Motor neuron (in vitro differentiated cells): ENCODE results near the gene OBSL1. TPM values are rescaled to one million over a fixed set of nuclear protein-coding genes. Genes with fewer than 3 reads are reported as not detected.

Source experiments
- ATAC-seq, 8 experiments: fragments of 200-7000 bp; cut with Tn5 transposase; replicated peaks in 6 of 8; 2 replicates each; pipeline ENCODE4 v1.8.0; 2021; ENCODE audit warnings: mild to moderate bottlenecking in 8 of 8, moderate library complexity in 8 of 8
- H3K27ac ChIP-seq, 2 donors: fragments of 250-450 bp; sonication (Bioruptor Pico); 2 replicates each; pipeline ENCODE4 v1.9.0; 2021; ENCODE audit warnings: antibody characterized with exemption in 2 of 2, mild to moderate bottlenecking in 2 of 2, moderate library complexity in 1 of 2
- H3K4me1 ChIP-seq, 2 donors: fragments of 250-450 bp; sonication (Bioruptor Pico); replicated peaks in 1 of 2; 2 replicates each; pipeline ENCODE4 v1.6.1; 2021; ENCODE audit warnings: antibody characterized with exemption in 2 of 2, mild to moderate bottlenecking in 2 of 2, moderate library complexity in 1 of 2
- H3K4me3 ChIP-seq, 5 donors: fragments of 250-450 bp; sonication (Bioruptor Pico); 2 replicates each; pipeline ENCODE4 v1.9.0; 2021; ENCODE audit warnings: antibody characterized with exemption in 5 of 5, mild to moderate bottlenecking in 5 of 5, moderate library complexity in 4 of 5
- WGBS, 10 experiments: fragments of 450-650 bp; shearing (Covaris generic); methylation state at CpG; one replicate each; pipeline ENCODE4 v1.0.0; 2022; 5-methylcytosine and 5-hydroxymethylcytosine counted together
- in situ Hi-C, 9 experiments: fragments of 400-800 bp; cut with MboI; loops; one replicate each; pipeline ENCODE4 v1.15.0; 2021; ENCODE audit warnings: low sequenced_read_pairs in 9 of 9, low pct_unique_long_range_greater_than_20kb in 2 of 9; ENCODE audit not compliant: unreplicated experiment in 9 of 9
- total RNA-seq, 8 experiments: library from RNA; unstranded; fragments of 300-600 nt; gene quantifications; 2 replicates each; pipeline versions ENCODE4 v1.2.3 to v1.2.4, GENCODE V29; 2022

OBSL1 gene
- total RNA-seq, 8 experiments from 2014 or later, result 26.0 to 106 (median 51.8) TPM

DNA sequence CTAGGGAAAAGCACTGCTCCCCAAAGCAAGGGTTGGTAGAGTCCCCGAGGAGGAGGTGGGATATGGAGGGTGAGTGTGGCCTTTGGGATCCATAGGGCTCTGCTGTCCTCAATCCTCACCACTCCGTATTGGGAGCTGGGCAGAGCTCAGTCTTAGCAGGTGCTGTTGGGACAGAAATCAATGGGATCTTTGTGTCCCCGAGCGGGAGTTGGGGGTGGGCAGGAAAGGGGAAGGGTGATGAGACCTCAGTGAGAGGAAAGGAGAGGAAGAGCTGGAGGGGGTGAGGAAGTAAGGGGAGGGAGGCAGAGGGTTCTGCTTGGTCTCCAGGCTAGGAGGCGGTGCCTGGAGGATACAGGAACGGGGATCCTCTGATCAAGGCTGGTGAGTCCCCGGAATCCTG lies 54.5 kb downstream of the OBSL1 start:
- no peak for ATAC-seq
- in situ Hi-C loops, result loop anchor here in 1 of 9 experiments (25.0 kb wide), 1 partner anchor 105 kb away; the partner anchor contains the start of gene DES
- H3K4me1 ChIP-seq, result peaks cover 97 to 98% of the 10 kb centered on the region in 2 donors
- peak overlapping the region; percentile 41 to 86 for H3K27ac ChIP-seq
- WGBS, 10 experiments, result 79 to 100% methylated on average over 1 to 5 of the region's 7 CpGs; no CpG with 5 or more reads in 8 of the 10 experiments
- H3K4me3 ChIP-seq, result peak overlapping the region in 2 of 5 donors; percentile 5 to 19

DNA sequence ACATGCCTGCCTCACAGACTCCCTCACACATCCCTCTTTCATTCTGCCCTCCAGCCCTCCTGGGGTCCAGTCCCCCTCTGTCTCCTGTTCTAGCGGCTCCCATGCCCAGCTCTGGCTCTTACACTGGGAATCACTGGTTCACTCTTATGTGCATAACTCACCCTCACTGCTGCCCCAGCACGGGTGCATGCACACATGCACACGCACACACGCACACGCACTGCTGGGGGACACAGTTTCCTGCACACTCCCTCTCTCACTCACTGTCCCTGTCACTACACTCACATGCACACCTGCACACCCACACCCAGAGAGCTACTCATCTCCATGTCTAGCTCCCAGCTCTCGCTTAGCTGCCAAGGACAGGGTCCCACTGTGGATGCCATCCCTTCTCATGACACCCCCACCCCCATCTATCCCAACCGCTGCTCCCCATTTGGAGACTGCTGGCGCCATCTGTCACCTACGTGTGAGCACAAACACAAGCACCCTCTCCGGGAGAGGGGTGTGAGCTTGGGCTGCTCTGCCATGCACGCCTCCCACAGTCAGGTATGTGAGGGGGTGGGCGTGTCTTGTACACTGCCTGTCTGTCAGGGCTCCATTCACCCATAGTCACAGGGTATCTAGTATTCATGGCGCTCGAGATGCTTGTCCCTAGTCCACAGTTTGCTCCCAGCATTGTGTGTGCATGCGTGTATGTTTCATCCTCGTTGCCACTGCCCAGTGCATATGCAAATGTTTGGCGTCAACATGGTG lies 55.3 kb downstream of the OBSL1 start:
- ATAC-seq, result no peak
- Histone ChIP-seq H3K27ac (peak overlapping the region; percentile 42 to 86), H3K4me1 (peaks cover 97 to 98% of the 10 kb centered on the region in 2 donors), H3K4me3 (peak overlapping the region in 2 of 5 donors; percentile 5 to 19)
- WGBS, 10 experiments, result 57 to 100% (median 100%) methylated on average over 1 to 4 of the region's 17 CpGs; no CpG with 5 or more reads in 5 of the 10 experiments
- in situ Hi-C loops, result loop anchor here in 1 of 9 experiments (25.0 kb wide), 1 partner anchor 104 kb away; the partner anchor contains the start of gene DES

DNA sequence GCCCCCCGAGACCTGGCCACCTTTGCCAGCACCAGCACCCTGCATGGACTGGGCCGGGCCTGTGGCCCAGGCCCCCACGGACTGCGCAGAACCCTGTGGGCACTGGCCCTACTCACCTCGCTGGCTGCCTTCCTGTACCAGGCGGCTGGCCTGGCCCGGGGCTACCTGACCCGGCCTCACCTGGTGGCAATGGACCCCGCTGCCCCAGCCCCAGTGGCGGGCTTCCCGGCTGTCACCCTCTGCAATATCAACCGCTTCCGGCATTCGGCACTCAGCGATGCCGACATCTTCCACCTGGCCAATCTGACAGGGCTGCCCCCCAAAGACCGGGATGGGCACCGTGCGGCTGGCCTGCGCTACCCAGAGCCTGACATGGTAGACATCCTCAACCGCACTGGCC lies 56.5 kb downstream of the OBSL1 start:
- ATAC-seq, result no peak
- H3K4me1 ChIP-seq, result peaks cover 96 to 97% of the 10 kb centered on the region in 2 donors
- 83 to 100% (median 93%) methylated on average over 1 to 7 of the region's 21 CpGs; no CpG with 5 or more reads in 5 of the 10 experiments for WGBS, 10 experiments
- H3K27ac ChIP-seq, result peak overlapping the region; percentile 84 to 86
- in situ Hi-C loops, result loop anchor here in 1 of 9 experiments (25.0 kb wide), 1 partner anchor 103 kb away; the partner anchor contains the start of gene DES
- H3K4me3 ChIP-seq, result peak overlapping the region in 1 of 5 donors; percentile 19

DNA sequence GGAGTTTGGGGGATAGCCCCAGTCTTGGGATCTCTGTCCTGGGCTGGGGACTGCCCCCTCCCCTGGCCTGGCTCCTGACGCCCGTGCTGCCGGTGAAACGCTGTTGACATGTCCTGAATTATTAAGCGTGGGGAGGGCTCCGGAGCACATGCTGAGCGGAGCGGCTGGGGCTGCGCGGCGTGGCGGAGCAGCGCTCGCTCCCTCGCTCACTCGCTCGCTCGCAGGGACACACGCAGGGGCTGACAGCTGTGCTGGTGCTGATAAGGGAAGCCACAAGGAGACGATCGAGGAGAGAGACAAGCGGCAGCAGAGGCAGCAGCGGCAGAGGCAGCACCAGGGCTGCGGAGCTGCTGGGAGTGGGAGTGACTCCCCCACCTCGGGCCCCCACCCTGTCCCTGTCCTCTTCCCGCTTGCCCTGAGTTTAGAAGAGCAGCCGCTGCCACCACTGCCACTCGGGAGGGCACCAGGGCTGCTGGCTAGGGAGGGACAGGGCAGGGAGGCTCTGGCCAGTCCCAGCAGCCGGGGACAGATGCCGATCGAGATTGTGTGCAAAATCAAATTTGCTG lies 57.1 kb downstream of the OBSL1 start, which contains the start of gene ASIC4:
TSS of gene ASIC4 (plus strand) at position 287 of the 566 bp plus-strand sequence. CDS start at position 530, 243 bp downstream.
- in situ Hi-C loops, result loop anchor here in 1 of 9 experiments (25.0 kb wide), 1 partner anchor 102 kb away; the partner anchor contains the start of gene DES
- peak in 6 of 8 experiments; percentile 6 to 69 (median 62) for ATAC-seq
- WGBS, 10 experiments, result 0 to 73% (median 30%) methylated on average over 1 to 5 of the region's 31 CpGs; no CpG with 5 or more reads in 6 of the 10 experiments
- peak within 1 kb of the TSS; percentile 84 to 89 for H3K27ac ChIP-seq
- peaks cover 96 to 97% of the 10 kb centered on the region in 2 donors for H3K4me1 ChIP-seq
- H3K4me3 ChIP-seq, result peak within 1 kb of the TSS in 4 of 5 donors; percentile 2 to 19 (median 14)

DNA sequence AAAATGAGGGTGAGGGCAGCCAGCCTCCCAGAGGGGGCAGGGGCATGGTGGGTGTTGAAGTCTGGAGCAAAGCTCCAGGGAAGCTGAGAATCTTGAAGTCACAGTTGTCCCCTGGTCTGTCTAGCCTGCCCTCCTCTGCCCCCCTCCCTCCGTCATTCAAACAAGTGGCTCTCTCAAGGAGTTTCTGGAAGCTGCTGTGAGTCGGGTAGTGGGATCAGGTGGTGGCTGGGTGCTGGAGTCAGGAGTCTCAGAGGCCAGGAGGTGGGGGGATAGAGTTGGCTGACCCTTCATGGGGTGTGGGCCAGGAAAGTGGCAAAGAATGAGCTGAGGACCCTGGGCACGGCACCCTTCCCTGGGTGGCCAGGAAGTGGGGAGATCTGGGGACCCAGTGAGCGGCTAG lies 57.6 kb downstream of the OBSL1 start:
- peak in 5 of 8 experiments; percentile 0 to 21 (median 6) for ATAC-seq
- in situ Hi-C loops, result loop anchor here in 1 of 9 experiments (25.0 kb wide), 1 partner anchor 101 kb away; the partner anchor contains the start of gene DES
- H3K4me1 ChIP-seq, result peaks cover 96 to 97% of the 10 kb centered on the region in 2 donors
- H3K27ac ChIP-seq, result peak overlapping the region; percentile 84 to 89
- 20 to 80% methylated on average over 1 of the region's 4 CpGs; no CpG with 5 or more reads in 8 of the 10 experiments for WGBS, 10 experiments
- H3K4me3 ChIP-seq, result peak overlapping the region in 4 of 5 donors; percentile 2 to 19 (median 14)

DNA sequence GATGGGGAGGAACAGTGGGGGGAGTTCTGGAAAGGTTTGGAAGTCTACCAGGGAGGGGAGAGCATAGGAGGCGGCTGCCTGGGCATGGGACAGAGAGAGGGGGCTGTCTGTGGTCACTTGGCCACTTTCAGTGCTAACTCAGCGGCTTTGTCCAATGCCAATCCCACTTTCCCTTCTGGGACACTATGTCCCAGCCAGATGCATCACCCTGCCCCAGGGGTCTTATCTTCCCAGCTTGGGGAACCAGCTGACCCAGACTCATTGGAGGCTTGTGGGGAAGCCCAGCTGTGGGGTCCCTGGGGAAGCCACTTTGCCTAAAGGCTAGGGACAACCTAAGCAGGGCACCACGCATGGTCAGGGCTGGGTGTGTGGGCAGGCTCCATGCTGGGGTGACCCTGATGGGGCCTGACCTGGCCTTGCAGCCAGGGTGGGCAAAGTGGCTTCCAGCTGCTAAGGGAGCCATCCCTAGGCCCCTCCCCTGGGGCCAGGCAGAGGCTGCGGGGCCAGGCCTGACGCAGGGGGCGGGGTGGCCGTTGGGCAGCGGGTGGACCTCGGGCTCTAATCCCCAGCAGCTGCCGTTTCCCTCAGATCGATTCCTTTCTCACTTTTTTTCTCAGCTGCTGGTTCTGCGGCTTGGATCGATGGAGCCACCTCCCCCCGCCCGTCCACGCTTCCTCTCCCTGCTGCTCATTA lies 58.7 kb downstream of the OBSL1 start:
- in situ Hi-C loops, result loop anchor here in 1 of 9 experiments (25.0 kb wide), 1 partner anchor 100 kb away; the partner anchor contains the start of gene DES
- ATAC-seq, result peak in 2 of 8 experiments; percentile 6 to 10
- 53 to 83% (median 80%) methylated on average over 1 to 2 of the region's 16 CpGs; no CpG with 5 or more reads in 5 of the 10 experiments for WGBS, 10 experiments
- Histone ChIP-seq H3K4me1 (peaks cover 98% of the 10 kb centered on the region in 2 donors), H3K27ac (peak overlapping the region; percentile 84 to 89), H3K4me3 (no peak overlapping the region)

DNA sequence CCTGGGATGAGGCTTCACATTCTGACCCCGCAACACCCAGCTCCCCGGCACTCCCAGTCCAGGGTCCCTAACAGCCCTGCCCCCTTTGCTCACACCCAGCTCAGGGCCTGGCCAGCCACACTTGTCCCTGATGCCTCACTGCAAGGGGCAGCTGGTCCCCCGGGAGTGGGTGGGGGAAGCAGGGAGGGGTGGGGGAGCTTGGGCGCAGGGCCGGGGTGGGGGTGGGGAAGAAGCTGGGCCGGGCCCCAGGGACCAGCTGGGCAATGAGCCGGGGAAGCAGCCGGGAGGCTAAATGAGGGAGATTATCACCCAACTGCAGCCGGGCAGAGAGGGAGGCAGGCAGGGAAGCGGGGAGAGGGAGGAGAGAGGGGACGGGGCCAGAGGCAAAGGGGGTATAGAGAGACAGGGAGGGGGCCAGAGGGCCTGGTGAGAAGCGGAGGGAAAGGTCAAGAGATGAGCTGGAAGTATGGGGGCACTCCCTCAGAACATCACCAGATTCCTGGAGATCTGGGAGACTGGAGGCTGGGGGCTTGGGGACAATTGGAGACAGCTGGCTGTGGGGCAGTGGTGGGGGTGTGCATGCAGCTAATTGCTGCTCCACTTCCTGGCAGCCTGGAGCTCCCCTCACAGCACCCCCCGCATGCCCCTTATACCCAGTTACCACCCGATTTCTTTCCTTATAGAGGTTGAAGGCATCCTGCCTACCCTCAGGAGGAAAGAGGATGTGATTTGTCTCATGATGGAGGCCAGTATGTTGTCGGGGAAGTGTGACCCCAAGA lies 59.6 kb downstream of the OBSL1 start:
- peak overlapping the region; percentile 84 to 89 for H3K27ac ChIP-seq
- H3K4me1 ChIP-seq, result peaks cover 98 to 100% of the 10 kb centered on the region in 2 donors
- WGBS, 10 experiments, result 17 to 100% (median 57%) methylated on average over 1 to 2 of the region's 15 CpGs; no CpG with 5 or more reads in 4 of the 10 experiments
- no peak overlapping the region for H3K4me3 ChIP-seq
- no peak for ATAC-seq
- in situ Hi-C loops, result loop anchor here in 1 of 9 experiments (25.0 kb wide), 1 partner anchor 99 kb away; the partner anchor contains the start of gene DES

DNA sequence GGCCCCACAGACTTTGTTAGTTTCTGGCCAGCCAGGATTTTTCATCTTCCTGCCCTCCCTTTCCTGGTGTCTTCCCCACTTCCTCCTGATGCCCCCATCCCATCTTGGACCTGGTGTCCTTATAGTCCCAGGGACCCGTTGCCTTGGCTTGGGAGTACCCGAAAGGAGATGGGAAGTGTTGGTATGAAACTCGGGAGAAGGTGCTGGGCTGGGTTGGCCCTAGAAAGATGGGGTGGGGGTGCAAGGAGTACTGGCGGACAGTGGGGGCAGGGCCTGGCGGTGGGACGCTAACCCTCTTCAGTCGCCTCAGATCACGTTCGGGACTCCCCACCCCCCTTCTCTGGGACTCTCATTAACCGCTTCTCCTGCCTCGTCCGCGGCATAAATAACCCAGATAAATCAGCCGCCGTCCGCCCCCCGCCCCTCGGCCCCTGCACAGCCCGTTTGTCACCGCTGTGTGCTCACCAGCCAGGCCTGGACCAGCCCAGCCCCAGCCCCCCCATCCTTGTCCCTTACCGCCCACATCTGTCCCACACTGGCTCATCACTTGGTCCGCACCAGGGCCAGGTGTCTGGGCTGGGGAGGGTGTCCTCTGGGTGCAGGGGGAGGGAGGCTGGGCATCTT lies 60.7 kb downstream of the OBSL1 start:
- Histone ChIP-seq H3K27ac (peak overlapping the region; percentile 85 to 89), H3K4me3 (peak overlapping the region in 2 of 5 donors; percentile 0 to 5), H3K4me1 (peaks cover 95% of the 10 kb centered on the region in 2 donors)
- no CpG with 5 or more reads among the region's 22 CpGs for WGBS, 10 experiments
- peak in 5 of 8 experiments; percentile 41 to 65 (median 54) for ATAC-seq
- in situ Hi-C loops, result loop anchor here in 1 of 9 experiments (25.0 kb wide), 1 partner anchor 98 kb away; the partner anchor contains the start of gene DES

DNA sequence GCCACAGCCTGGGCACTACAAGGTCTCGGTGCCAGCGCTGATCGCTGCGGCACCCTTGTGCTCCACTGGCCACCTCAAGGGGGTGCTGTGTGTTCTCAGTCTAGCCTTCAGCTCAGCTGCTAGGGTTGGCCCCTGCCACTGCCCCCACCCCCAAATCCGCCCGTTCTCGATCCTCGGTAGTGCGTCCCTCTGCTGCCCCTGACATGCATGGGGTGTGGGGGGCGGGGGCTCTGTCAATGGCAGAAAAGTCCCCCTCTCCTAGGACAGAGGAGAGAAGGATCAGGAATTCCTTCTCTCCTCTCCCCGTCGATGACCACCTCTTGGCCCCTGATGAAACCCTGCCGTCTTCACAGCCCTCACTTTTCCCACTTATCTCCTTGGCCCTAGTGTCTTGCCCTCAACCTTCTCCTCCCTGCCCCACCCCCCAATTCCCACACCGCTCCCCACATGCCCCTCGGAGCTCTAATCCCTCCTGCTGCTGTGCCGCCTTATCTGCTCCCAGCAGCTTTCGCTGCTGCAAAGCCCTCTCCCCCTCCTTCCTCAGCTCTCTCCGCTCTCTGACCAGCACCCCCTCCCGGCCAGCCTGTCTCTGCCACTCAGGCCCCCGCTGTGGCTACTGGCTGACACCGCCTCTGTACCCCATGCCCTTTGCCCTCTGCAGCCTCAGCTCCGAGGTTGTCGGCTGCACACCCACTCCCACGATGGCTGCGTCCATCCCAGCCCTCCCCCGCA lies 61.4 kb downstream of the OBSL1 start:
- Histone ChIP-seq H3K4me1 (peaks cover 88% of the 10 kb centered on the region in 2 donors), H3K4me3 (peak overlapping the region in 3 of 5 donors; percentile 2 to 7 (median 5)), H3K27ac (peak overlapping the region; percentile 85 to 88)
- 0 to 60% methylated on average over 1 of the region's 26 CpGs; no CpG with 5 or more reads in 8 of the 10 experiments for WGBS, 10 experiments
- in situ Hi-C loops, result loop anchor here in 1 of 9 experiments (25.0 kb wide), 1 partner anchor 98 kb away; the partner anchor contains the start of gene DES
- peak; percentile 37 to 89 (median 53) for ATAC-seq

DNA sequence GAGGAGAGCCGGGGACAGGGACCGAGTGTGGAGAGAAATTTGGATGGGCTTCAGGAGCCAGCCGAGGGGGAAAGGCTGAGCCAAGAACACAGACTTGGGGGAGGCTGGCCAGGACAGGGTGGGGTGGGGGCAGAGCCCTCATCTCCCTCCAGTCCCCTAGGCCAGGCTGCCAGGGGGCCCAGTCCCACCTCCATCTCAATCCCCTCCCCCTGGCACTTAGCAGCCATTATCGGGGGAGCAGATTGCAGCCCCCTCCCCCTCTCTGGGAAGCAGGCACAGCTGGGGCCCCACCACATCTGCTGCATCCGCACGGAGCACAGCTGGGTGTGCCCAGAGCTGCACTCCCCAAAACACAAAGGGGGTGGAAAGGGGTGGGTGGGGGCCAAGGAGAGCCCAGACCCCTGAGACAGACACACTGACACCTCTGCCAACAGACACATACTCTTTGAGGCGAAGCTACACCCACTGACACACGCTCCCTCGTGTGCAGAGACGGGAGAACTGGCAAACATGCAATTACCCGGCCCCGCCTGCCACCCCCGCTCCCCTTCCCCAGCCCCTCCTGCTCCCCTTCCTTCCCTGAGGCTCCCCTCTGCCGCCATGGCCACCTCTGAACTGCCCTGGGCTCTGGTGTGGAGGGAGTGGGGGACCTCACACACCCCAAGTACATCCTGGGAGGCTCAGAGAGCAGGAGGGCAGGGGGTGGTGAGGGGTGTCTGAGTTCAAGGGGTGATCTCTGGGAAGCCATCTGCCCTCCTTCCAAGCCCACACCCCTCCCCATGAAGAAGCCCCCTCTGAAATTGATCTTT lies 62.2 kb downstream of the OBSL1 start:
- Histone ChIP-seq H3K4me3 (no peak overlapping the region), H3K27ac (peak overlapping the region; percentile 85 to 88), H3K4me1 (peaks cover 81% of the 10 kb centered on the region in 2 donors)
- in situ Hi-C loops, result loop anchor here in 1 of 9 experiments (25.0 kb wide), 1 partner anchor 97 kb away; the partner anchor contains the start of gene DES
- peak in 3 of 8 experiments; percentile 23 to 31 (median 29) for ATAC-seq
- 7% methylated on average over 3 of the region's 14 CpGs; no CpG with 5 or more reads in 9 of the 10 experiments for WGBS, 10 experiments
